Stimulated activated CD8-positive, alpha-beta memory T cell treated with anti-CD3 and anti-CD28 coated beads, Interleukin-4, amount 100 ng/mL, for 4 hours (primary cell): ENCODE measurements around the gene GGTA1.
"Not testable (repeated sequence)": the region's sequence is repeated elsewhere in the genome, so short reads cannot be mapped to it uniquely, and the experiment has no call there.

ENCODE experiments used
- DNase-seq, 2 donors: peaks; one replicate each; pipeline ENCODE4 v3.0.0-alpha.2; 2020; ENCODE audit warnings: low read depth in 2 of 2, low spot score in 1 of 2

The GGTA1 gene

DNA sequence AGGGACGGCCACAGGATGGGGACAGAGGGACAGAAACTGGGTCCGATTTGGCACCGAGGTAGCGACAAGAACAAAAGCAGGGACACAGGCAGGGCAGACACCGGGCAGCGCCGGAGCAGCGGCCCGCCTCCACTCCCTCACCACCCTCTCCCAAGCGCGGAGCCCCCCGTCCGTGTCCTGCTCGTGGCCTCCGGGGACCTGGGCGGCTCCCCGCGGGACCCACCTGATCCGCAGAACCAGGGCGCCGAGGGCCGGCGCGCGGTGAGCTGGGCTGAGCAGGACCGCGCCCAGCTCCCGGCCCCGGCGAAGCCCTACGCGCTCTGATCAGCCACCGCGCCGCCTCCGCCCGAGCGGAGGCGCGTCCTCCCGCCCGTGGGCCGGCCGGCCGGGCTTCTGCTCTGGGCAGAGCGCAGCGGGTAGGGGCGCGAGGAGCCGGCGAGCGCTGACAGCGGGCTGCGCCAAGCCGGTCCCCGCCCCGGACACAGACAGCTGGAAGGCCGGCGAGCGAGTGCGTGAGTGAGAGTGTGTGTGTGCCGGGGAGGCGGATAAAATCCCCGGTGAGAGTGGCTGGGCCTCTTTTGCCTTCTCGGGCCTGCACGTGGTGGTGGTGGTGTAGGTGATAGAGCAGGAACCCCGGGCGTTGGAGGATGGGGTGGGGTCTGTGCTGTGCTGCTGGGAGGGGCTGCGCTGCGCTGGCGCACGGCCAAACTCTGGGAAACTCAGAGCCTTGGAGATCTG, at the start of gene GGTA1:
GGTA1 (minus strand) TSS at position 418 of the 738 bp plus-strand sequence. CDS start 31,922 bp downstream, outside the sequence.
- no peak for DNase-seq

DNA sequence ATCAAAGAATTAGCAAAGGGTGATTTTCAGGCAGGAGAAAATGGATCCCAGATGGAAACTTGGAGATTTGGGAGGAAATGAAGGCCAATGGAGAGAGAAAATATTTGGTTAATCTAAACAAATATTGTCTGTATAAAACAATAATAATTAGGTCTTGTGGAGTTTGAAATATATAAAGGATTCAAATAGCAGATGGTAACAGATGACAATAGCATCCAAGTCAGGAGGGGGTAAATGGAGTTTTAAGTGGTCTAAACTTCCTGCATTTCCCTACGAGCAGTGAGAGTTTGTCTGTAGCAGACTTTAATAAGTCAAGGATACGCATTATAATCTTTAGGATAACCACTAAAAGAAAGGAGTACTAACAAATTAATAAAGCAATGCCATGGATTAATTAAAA, 49.0 kb upstream of the GGTA1 start:
- DNase-seq = no peak

DNA sequence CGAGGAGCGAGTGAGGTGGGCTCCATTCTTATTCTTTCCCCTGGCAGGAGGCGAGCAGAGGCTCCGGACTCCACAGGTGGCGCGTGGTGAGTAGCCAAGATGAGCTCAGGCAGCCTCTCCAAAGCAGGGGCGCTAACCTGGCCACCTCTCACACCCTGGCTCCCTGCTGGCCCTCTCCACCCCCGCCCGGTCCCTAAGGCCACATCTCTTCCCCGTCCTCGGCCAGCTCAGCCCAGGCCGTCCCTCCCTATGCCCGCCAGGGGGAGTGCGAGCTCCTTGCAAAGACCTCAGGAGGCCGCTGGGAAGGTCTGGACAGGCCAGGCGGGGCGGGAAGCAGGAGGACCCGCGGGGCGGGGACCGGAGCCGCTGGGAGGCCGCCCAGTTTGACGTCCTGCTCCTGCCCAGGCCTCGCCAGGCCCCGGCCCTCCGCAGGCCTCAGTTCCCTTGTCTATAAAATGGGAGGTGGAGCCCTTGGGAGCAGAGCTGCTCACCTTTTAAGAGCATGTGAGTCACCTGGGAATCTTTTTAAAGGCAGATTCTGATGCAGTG, 46.3 kb upstream of the GGTA1 start:
- peak; percentile 7 to 18 for DNase-seq

DNA sequence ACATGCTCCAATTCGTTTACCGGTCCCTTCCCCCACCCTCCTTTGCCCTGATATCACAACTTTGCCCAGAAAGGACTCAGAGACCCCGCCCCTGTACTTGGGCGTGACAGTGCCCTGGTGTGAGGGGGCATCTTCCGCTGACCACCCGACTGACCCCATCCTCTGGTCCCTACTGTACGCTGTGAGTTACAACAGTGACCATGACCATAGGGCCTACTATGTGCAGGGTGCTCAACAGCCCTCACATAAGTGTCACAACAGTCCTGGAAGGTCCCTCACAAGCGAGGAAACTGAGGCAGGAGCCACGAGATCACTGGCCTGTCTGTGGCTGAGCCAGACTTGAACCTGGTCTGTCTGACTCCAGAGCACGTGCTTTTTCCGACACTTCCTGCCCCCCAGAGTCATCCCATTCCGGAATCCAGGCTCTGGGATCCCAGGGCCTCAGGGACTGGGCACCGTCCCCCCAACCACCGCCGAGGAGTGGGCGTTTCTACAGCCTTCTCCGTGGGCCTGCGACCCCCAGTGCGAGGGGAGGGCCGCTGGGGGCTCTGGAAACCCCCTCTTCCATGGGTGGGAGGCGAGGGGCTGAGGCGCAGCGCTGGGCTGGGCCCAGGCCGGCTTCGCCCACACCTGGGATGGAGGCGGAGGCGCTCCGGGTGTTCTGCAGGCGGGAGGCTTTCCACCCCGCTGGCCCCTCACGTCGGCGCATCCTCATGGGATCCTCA, 45.7 kb upstream of the GGTA1 start:
- DNase-seq = no peak

DNA sequence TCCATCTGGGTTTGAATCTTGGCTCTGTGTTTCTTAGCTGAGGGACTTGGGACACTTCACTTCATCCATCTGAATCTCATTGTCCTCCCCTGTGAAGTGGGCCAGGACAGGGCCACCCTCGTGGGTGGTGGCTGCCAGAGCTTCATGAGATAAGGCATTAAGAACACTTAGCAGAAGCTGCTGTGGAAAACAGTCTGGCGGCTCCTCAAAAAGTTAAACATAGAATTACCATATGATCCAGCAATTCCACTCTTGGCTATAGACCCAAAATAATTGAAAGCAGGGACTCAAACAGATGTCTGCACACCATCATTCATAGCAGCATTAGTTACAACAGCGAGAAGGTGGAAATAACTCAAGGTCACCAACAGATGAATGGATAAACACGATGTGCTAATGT, 42.4 kb upstream of the GGTA1 start:
- DNase-seq = no peak

DNA sequence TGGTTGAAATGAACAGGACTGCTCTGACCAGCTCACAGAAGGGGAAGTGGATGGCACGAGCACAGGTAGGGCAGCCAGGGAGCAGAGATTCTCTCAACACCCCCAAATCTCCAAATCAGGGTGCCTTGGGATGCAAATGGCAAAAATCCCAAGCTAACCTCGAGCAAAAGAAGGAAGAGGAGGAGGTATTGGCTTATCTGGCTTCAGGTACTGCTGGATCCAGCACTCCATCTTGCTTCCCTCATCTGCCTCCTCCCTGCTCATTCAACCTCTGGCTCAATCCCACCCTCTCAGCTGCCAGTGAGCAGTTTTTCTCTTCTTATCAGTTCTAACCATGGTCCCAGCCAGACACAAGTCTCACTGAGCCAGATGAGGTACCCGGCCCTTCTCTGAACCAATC, 41.6 kb upstream of the GGTA1 start:
- DNase-seq = no peak

DNA sequence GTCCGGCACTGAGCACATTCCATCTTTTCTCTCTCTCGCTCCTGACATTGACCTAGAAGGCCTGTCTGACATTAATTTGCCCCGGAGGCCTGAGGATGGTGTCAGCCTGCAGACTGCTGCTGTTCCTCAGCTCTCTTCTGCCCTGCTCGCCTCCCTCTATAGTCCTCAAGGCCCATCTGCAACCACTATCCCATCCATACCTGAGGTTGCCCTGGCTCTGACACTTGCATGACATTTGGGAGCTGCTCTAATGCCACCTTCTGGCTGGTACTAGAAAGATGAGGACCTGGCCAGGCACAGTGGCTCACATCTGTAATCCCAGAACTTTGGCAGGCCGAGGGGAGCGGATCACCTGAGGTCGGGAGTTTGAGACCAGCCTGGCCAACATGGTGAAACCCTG, 38.6 kb upstream of the GGTA1 start:
- no peak for DNase-seq

DNA sequence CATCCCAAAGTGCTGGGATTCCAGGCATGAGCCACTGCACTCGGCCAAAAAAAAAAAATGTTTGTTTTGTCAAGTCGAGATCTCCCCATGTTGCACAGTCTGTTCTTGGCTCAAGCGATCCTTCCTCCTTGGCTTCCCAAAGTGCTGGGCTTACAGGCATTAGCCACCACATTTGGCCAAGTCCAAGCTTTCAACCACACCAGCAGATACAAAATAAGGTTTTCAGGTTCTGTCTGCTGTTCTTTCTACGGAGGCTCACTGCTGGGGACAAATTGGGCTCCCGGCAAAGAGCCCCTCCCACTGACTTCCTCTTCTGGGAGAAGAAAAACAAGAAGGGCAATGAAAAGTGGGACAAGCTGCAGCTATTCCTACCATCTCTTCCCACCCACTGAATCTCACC, 37.6 kb upstream of the GGTA1 start:
- DNase-seq = no peak

DNA sequence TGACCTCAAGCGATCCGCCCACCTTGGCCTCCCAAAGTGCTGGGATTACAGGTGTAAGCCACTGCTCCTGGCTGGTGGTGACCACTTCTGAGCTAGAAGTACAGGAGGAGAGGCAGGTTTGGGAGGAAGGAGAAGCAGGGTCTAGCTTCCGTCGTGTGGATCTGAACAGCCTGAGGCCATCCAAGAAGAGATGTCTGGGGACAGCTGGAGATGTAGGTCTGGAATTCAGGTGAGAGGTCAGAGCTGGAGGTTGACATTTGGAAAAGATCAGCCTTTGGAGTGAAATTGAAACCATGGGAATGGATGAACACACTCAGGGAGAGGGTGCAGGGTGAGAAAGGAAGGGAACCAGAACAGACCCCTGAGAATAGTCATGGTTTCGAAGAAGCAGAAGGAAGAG, 33.2 kb upstream of the GGTA1 start:
- no peak for DNase-seq

DNA sequence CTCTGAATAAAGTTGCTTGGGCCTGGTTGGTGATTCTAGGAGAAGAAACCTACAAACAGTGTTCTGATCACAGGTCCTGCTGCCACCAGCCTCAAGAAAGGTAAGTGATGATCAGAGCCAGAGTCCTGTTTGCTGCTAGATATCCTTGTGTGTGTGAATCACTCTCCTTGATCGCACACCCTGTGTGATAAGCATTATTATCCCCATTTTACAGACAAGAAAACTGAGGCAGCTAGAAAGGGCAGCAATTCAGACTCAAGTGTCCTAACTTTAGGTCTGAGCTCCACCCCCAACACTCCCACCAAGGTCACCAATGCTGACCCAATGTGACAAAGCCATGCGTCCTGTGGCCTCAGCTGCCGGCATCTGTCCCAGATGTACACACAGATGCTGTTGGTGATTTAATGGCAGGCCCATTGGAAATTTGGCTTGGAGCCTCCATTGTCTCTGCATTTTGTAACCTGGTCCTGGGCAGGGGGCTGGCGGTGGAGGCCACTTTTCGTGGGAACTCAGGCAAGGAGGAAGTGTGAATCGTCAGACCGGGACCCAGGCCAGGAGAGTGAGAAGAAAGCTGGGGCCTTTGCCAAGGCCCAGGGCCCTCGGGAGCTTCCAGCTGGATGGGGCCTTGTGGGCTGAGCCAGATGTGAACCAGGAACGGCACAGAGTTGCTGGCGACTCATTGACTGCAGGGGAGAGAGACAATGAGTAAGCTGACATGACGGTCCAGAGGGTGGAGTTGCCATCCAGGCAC, 29.8 kb upstream of the GGTA1 start:
- no peak for DNase-seq

DNA sequence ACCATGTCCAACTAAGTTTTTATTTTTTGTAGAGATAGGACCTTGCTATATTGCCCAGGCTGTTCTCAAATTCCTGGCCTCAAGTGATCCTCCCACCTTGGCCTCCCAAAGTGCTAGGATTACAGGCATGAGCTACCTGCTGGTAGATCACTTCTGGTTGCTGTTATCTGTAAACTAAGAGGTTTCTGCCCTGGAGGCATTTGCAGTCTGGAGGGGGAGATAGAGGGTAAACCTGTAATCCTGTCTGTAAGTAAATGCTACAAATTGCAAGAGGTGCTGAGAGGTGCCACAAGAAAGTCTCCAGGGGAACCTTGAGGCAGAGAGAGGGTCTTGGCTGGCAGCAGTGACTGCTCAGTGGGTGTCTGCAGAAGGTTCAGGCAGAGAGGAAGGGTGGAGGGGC, 29.0 kb upstream of the GGTA1 start:
- no peak for DNase-seq

DNA sequence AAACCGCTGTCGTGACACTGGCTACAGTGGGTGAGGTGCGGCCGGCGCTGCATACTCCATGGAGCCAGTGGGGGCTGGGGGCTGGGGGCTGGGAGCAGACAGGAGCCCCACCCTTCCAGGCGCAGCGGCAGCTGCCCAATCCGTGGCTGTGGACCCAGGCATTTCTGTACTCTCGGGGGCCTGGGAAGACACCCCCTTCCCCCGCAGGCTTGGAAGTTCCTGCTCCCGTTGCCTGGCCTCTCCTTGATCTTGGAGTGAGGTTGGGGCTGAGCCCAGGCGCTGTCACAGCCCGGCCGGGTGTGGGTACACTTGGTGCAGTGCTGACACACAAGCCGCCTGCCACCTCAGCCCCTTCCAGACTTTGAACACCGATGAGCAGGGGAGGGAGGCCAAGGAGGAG, 27.7 kb upstream of the GGTA1 start:
- no peak for DNase-seq

DNA sequence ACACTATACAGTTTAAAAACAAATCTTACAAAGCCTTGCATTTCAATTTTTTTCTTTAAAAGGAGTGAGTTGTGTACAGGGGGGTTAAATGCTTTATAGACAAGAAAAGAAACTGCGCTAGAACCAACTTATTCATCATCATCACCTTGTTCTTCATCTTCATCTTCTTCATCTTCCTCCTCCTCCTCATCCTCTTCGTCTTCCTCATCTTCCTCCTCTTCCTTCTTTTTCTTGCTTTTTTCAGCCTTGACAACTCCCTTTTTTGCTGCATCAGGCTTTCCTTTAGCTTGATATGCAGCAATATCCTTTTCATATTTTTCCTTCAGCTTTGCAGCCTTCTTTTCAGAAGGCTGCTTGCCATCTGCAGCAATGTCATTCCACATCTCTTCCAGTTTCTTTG, 20.0 kb upstream of the GGTA1 start:
- not testable (repeated sequence) for DNase-seq

DNA sequence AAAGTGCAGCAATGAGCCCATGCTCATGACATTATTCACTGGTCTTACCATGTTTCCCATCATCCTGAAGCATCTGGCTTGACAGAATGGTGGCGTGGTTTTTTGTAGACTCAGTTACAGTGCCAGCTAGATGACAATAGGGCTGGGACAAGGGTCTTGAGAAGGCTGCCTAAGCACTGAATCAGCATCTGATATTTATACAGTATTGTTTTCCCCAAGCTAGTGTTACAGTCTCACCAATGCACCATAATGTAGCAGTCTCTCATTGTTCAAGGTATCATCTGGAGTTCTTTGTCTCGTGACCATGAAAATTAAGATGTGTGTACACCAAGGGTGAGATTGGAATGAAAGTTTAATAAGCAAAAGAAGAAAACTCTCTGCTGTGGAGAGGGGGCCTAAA, 19.0 kb upstream of the GGTA1 start:
- DNase-seq = no peak

DNA sequence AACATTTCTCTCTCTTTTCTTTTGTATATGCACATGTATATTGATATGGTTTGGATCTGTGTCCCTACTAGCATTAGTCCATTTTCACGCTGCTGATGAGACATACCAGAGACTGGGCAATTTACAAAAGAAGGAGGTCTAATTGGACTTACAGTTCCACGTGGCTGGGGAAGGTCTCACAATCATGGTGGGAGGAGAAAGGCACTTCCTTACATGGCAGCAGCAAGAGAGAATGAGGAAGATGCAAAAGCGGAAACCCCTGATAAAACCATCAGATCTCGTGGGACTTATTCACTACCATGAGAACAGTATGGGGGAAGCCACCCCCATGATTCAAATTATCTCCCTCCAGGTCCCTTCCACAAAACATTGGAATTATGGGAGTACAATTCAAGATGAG, 13.5 kb upstream of the GGTA1 start:
- DNase-seq = not testable (repeated sequence)

DNA sequence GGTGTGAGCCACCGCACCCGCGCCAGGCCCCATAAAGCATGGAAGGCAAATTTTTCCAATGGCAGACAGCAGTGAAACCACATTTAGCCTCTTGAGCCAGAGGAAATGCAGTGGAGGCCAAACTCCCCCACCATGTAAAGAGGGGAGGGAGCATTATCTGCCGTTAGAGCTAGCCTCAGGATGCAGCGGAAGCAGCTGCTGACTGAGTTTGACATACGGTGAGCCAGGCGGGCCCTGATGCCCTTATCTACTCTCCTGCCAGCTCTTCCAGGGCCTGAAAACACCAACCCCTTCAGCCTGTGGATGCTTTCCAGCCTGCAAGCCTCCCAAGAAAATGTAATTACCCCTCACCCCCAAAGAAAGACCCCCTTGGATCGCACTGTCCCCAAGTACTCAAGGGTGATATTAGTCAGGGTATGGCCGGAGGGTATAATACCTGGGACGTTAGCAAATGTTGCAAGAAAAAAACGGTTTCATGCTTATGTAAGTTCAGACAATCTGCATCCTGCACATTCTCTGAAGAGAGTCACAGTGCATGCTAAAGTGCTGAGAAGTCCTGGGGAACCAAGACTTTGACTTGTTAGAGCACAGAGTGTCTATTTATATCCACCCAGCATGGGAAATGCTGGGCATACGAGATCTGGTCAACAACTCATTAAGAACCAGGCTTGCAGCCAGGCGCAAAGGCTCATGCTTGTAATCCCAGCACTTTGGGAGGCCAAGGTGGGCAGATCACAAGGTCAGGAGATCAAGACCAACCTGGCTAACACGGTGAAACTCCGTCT, 11.3 kb upstream of the GGTA1 start:
- DNase-seq = no peak

DNA sequence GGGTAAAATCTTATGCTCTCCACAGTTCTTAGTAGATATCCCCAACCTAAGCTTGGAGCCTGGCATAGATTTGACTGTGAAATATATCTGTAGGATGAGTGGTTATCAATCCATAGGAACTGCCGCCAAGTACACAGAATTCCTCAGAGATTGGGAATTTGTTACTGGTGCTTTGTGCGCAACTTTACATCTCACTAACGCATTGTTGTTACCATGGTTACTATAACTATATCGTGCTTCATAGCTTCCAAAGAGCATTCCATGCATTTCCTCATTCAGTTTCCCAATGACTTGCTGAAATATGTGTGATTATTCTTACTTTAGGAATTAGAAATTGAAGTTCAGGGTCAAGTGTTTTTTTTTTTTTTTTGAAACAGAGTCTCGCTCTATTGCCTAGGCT, 9.5 kb upstream of the GGTA1 start:
- DNase-seq = no peak

DNA sequence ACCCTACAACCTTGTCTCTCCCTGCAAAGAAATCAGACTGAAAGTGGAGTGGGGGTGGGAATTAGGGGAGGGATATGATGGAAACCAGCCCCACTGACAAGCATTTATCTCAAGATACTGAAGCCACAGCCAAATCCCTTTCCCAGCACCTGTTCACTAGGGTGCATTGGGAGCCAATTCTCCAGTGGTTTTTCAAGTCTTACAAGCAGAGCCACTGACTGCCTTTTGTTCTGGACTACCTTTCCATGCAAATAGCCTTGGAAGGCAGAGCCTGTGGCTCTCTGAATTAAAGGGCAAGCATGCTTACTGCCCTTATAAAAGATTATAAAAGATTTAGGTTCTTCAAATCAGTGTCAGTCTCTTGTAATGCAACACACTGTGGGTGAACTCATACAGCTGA, 8.8 kb upstream of the GGTA1 start:
- no peak for DNase-seq

DNA sequence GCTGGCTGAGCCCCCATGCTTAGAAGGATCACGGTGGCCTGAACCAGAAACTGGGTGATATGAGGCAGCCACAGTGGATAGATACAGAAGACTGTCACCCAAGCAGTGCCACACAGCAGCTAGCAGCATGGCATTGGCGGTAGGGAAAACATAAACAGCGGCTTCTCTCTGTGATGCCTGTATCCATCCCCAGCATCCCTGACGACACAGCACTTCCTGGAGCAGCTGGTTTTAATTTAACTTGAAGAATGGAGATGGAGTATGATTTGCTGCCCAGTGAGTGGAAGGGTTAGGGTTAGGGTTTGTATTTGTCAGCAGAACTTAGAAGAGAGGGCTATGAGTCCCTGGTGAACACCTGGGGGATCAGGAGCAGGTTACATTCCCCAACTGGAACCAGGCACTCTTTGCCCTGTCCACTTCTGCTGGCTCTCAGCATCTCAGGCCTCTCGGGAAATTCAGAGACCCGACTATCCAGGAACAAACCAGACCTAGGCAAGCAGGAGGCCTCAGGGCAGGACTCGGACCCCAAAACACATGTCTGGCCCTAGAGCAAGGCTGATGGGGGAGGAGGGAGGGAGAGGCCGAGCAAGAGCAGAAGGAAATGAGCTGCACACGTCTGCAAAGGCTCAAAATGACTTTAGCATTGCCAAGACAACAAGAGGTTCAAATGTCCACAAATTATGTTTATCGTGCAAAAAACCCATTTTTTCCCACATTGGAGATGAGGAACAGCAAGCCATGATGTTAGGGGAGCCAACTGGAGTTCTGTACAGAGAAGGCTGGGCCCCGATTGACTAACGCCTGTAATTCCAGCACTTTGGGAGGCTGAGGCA, 6.5 kb upstream of the GGTA1 start:
- no peak for DNase-seq

DNA sequence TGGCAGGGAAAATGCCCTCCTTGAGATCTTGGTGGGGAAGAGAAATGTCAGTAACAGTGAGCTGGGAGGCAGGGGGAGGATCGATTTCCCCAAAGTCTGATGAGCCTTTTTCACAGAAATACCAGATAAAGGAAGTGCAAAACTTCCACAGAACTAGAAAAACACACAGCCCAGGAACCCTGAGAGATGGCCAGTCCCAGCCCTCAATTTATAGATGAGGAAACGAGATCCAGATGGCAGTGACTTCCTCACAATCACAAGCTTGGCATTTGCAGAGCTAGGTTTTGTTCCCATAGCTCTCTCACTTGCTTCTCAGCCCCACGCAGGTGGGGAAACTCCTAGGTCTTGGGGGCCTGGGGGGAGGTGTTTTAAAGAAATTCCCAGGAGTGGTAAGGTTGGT, 3.8 kb upstream of the GGTA1 start:
- no peak for DNase-seq
